ENCODE measurements around the gene MYO3B. TPM values are rescaled to one million over a fixed set of nuclear protein-coding genes. Genes with fewer than 3 reads are reported as not detected.
A peak's percentile ranks its signal among the peaks of the same experiment; 100 is the strongest.

The MYO3B gene
- total RNA-seq, 1 experiment from 2014 or later: 0.63 TPM

- Histone ChIP-seq H3K79me2 (ENCODE audit: insufficient read depth, low read length) (no peaks in the 10 kb centered on the region), H3K18ac (ENCODE audit: insufficient read length, low read depth, low read length) (no peak overlapping the region), H3K27ac (ENCODE audit: insufficient read length, low read depth, low read length) (no peak overlapping the region), H2BK15ac (ENCODE audit: low read depth, low read length) (no peak overlapping the region), H2BK20ac (ENCODE audit: low read depth, low read length, poor library complexity, severe bottlenecking) (no peak overlapping the region), H3K23me2 (ENCODE audit: insufficient read length, low read depth, low read length, poor library complexity, severe bottlenecking) (no peaks in the 10 kb centered on the region), H3K9ac (ENCODE audit: extremely low read depth, insufficient read length, low read length) (no peak overlapping the region), H2BK120ac (ENCODE audit: low read depth, low read length, poor library complexity, severe bottlenecking) (no peak overlapping the region), H3K14ac (ENCODE audit: insufficient read depth, low read length) (no peak overlapping the region), H3K23ac (ENCODE audit: insufficient read length, low read depth, low read length) (no peak overlapping the region), H4K8ac (replicated peaks; ENCODE audit: insufficient read length, low read depth, low read length) (no peak overlapping the region), H3T11ph (ENCODE audit: low read length) (no peak overlapping the region), H3K79me1 (ENCODE audit: insufficient read depth, low read depth, low read length, poor library complexity, severe bottlenecking) (no peaks in the 10 kb centered on the region), H2BK12ac (ENCODE audit: insufficient read length, low read depth, low read length) (no peak overlapping the region), H2BK5ac (ENCODE audit: insufficient read length, low read length) (no peak overlapping the region), H4K5ac (ENCODE audit: insufficient read length, low read depth, low read length) (no peak overlapping the region), H3K9me3 (ENCODE audit: control insufficient read depth, low read depth, low read length) (no peaks in the 10 kb centered on the region), H4K20me1 (ENCODE audit: control insufficient read depth, insufficient read depth, insufficient read length) (no peaks in the 10 kb centered on the region), H3K56ac (ENCODE audit: insufficient read length, low read depth, low read length) (no peak overlapping the region), H3K4me2 (ENCODE audit: insufficient read depth, insufficient read length, low read length) (no peak overlapping the region), H3K4ac (ENCODE audit: low read depth, low read length) (no peak overlapping the region), H2AFZ (ENCODE audit: low read length) (no peak overlapping the region), H2AK5ac (ENCODE audit: insufficient read length, low read length) (no peak overlapping the region), H3K27me3 (ENCODE audit: insufficient read depth, low read length) (no peaks in the 10 kb centered on the region), H4K91ac (ENCODE audit: insufficient read length, low read depth, low read length) (no peak overlapping the region), H3K4me1 (ENCODE audit: insufficient read depth, low read length) (no peaks in the 10 kb centered on the region)
- H3K27me3 Mint-ChIP-seq (ENCODE audit: low read depth): peaks cover 5% of the 10 kb centered on the region; the same call in 1 of the 2 replicates
- no peaks in the 10 kb centered on the region for H3K36me3 Mint-ChIP-seq (ENCODE audit: insufficient read depth in 1 of 3, low read depth in 3 of 3)
- peaks cover 7 to 11% of the 10 kb centered on the region in 2 experiments for H3K4me1 Mint-ChIP-seq
- peak overlapping the region in 1 of 2 experiments; percentile 39; a peak in 1 of 5 replicates for H3K4me3 Mint-ChIP-seq
- no peak for TF ChIP-seq CTCF (conservative IDR thresholded peaks at IDR 0.05)
- no peaks in the 10 kb centered on the region for H3K9me3 Mint-ChIP-seq
- peak overlapping the region in 2 of 3 experiments; percentile 25 to 42; a peak in 1 of 7 replicates for H3K27ac Mint-ChIP-seq
- DNase-seq: no peak
- WGBS (ENCODE audit: extremely low coverage, insufficient read length, low lambda C conversion rate): no CpG with 5 or more reads among the region's 1 CpG
Observed at GRCh38 chr2:170573671-170574070, 395.7 kb downstream of the MYO3B start.

All from H9 (cell line).